ENCODE data around the gene ZNF592.

The ZNF592 gene

GRCh38 chr15:84824260-84825007, 76.0 kb downstream of the ZNF592 start:
- Histone ChIP-seq H3K27ac (ENCODE audit: insufficient read depth, low read length, poor library complexity, severe bottlenecking) (no peak overlapping the region), H3K4me3 (ENCODE audit: insufficient read depth, low read depth, low read length, poor library complexity, severe bottlenecking) (no peak overlapping the region), H3K9me3 (ENCODE audit: control insufficient read depth, low read length) (no peaks in the 10 kb centered on the region), H3K36me3 (ENCODE audit: control insufficient read depth, insufficient read depth, low read length) (no peaks in the 10 kb centered on the region), H3K4me1 (ENCODE audit: control insufficient read depth, insufficient read depth, low read length, poor library complexity, severe bottlenecking) (no peaks in the 10 kb centered on the region), H3K27me3 (replicated peaks; ENCODE audit: control insufficient read depth, insufficient read depth, low read length, poor library complexity, severe bottlenecking) (no peaks in the 10 kb centered on the region)
- no peak for DNase-seq

DNA sequence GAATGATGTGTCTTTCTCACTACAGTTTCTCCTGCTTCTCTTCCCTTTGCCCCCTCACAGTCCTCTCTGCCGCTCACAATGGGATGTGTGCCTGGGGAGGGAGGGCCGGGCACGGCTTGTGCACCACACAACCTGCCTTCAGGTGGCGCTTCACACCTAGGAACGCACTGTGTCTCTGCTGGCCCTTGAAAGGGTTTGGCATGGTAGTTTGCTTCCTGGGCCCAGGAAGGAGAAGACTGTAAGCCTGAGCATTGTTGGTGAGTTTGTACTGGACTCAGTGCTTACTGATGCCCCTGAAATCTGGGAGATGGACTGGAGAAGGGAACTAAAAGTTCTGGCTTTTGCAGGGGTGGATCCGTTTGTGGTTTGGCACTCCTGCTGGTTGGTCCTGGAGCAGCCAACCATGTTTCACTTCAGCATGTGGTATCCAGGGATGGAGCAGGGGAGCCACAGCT, 78.0 kb downstream of the ZNF592 start:
- H3K36me3 ChIP-seq (ENCODE audit: control insufficient read depth, insufficient read depth, low read length) = no peaks in the 10 kb centered on the region
- H3K4me3 ChIP-seq (ENCODE audit: insufficient read depth, low read depth, low read length, poor library complexity, severe bottlenecking) = no peak overlapping the region
- H3K9me3 ChIP-seq (ENCODE audit: control insufficient read depth, low read length) = no peaks in the 10 kb centered on the region
- H3K4me1 ChIP-seq (ENCODE audit: control insufficient read depth, insufficient read depth, low read length, poor library complexity, severe bottlenecking) = no peaks in the 10 kb centered on the region
- H3K27me3 ChIP-seq (replicated peaks; ENCODE audit: control insufficient read depth, insufficient read depth, low read length, poor library complexity, severe bottlenecking) = no peaks in the 10 kb centered on the region
- H3K27ac ChIP-seq (ENCODE audit: insufficient read depth, low read length, poor library complexity, severe bottlenecking) = no peak overlapping the region
- no peak for DNase-seq

- no peaks in the 10 kb centered on the region for H3K27me3 ChIP-seq (replicated peaks; ENCODE audit: control insufficient read depth, insufficient read depth, low read length, poor library complexity, severe bottlenecking)
Measured at GRCh38 chr15:84827246-84827645, 78.9 kb downstream of the ZNF592 start.

GRCh38 chr15:84828086-84828908, 79.9 kb downstream of the ZNF592 start:
- no peaks in the 10 kb centered on the region for H3K36me3 ChIP-seq (ENCODE audit: control insufficient read depth, insufficient read depth, low read length)
- H3K27me3 ChIP-seq (replicated peaks; ENCODE audit: control insufficient read depth, insufficient read depth, low read length, poor library complexity, severe bottlenecking) = no peaks in the 10 kb centered on the region
- no peak for DNase-seq
- no peak overlapping the region for H3K4me3 ChIP-seq (ENCODE audit: insufficient read depth, low read depth, low read length, poor library complexity, severe bottlenecking)
- H3K27ac ChIP-seq (ENCODE audit: insufficient read depth, low read length, poor library complexity, severe bottlenecking) = no peak overlapping the region
- H3K4me1 ChIP-seq (ENCODE audit: control insufficient read depth, insufficient read depth, low read length, poor library complexity, severe bottlenecking) = no peaks in the 10 kb centered on the region
- no peaks in the 10 kb centered on the region for H3K9me3 ChIP-seq (ENCODE audit: control insufficient read depth, low read length)

More at GRCh38 chr15:84827246-84827645, 78.9 kb downstream of the ZNF592 start:
- Histone ChIP-seq H3K4me3 (ENCODE audit: insufficient read depth, low read depth, low read length, poor library complexity, severe bottlenecking) (no peak overlapping the region), H3K36me3 (ENCODE audit: control insufficient read depth, insufficient read depth, low read length) (no peaks in the 10 kb centered on the region), H3K27ac (ENCODE audit: insufficient read depth, low read length, poor library complexity, severe bottlenecking) (no peak overlapping the region), H3K4me1 (ENCODE audit: control insufficient read depth, insufficient read depth, low read length, poor library complexity, severe bottlenecking) (no peaks in the 10 kb centered on the region), H3K9me3 (ENCODE audit: control insufficient read depth, low read length) (no peaks in the 10 kb centered on the region)
- DNase-seq = no peak

DNA sequence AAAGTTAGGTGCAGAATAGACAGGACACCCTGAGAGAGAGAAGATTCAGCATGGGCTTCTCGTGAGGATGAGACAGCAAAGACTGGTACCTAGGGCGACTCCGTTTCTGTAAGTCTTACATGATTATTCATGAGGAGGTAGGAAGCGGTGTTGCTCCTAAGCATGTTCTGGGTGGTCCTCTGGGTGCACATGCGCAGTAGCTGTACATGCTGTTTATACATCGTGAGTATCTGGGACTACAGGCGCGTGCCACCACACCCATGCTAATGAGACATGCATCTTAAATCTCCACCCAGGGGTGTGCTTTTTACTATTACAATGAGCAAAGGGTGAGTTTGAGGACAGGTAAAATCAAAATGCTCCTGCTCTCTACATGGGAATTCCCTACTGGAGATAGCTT, 81.0 kb downstream of the ZNF592 start:
- no peak for DNase-seq
- Histone ChIP-seq H3K9me3 (ENCODE audit: control insufficient read depth, low read length) (no peaks in the 10 kb centered on the region), H3K4me3 (ENCODE audit: insufficient read depth, low read depth, low read length, poor library complexity, severe bottlenecking) (no peak overlapping the region), H3K36me3 (ENCODE audit: control insufficient read depth, insufficient read depth, low read length) (no peaks in the 10 kb centered on the region), H3K27me3 (replicated peaks; ENCODE audit: control insufficient read depth, insufficient read depth, low read length, poor library complexity, severe bottlenecking) (no peaks in the 10 kb centered on the region), H3K4me1 (ENCODE audit: control insufficient read depth, insufficient read depth, low read length, poor library complexity, severe bottlenecking) (no peaks in the 10 kb centered on the region), H3K27ac (ENCODE audit: insufficient read depth, low read length, poor library complexity, severe bottlenecking) (no peak overlapping the region)

- no peak for DNase-seq
- Histone ChIP-seq H3K27ac (ENCODE audit: insufficient read depth, low read length, poor library complexity, severe bottlenecking) (no peak overlapping the region), H3K27me3 (replicated peaks; ENCODE audit: control insufficient read depth, insufficient read depth, low read length, poor library complexity, severe bottlenecking) (no peaks in the 10 kb centered on the region), H3K36me3 (ENCODE audit: control insufficient read depth, insufficient read depth, low read length) (no peaks in the 10 kb centered on the region), H3K4me3 (ENCODE audit: insufficient read depth, low read depth, low read length, poor library complexity, severe bottlenecking) (no peak overlapping the region), H3K9me3 (ENCODE audit: control insufficient read depth, low read length) (no peaks in the 10 kb centered on the region), H3K4me1 (ENCODE audit: control insufficient read depth, insufficient read depth, low read length, poor library complexity, severe bottlenecking) (no peaks in the 10 kb centered on the region)
Measured at GRCh38 chr15:84830036-84830435, 81.6 kb downstream of the ZNF592 start.

- no peak overlapping the region for H3K4me3 ChIP-seq (ENCODE audit: insufficient read depth, low read depth, low read length, poor library complexity, severe bottlenecking)
- H3K27me3 ChIP-seq (replicated peaks; ENCODE audit: control insufficient read depth, insufficient read depth, low read length, poor library complexity, severe bottlenecking) = no peaks in the 10 kb centered on the region
- H3K27ac ChIP-seq (ENCODE audit: insufficient read depth, low read length, poor library complexity, severe bottlenecking) = no peak overlapping the region
- no peaks in the 10 kb centered on the region for H3K4me1 ChIP-seq (ENCODE audit: control insufficient read depth, insufficient read depth, low read length, poor library complexity, severe bottlenecking)
- no peak for DNase-seq
- no peaks in the 10 kb centered on the region for H3K9me3 ChIP-seq (ENCODE audit: control insufficient read depth, low read length)
- no peaks in the 10 kb centered on the region for H3K36me3 ChIP-seq (ENCODE audit: control insufficient read depth, insufficient read depth, low read length)
Measured at GRCh38 chr15:84831028-84831427, 82.6 kb downstream of the ZNF592 start.

- DNase-seq = no peak
- Histone ChIP-seq H3K9me3 (ENCODE audit: control insufficient read depth, low read length) (no peaks in the 10 kb centered on the region), H3K4me3 (ENCODE audit: insufficient read depth, low read depth, low read length, poor library complexity, severe bottlenecking) (no peak overlapping the region), H3K36me3 (ENCODE audit: control insufficient read depth, insufficient read depth, low read length) (no peaks in the 10 kb centered on the region), H3K4me1 (ENCODE audit: control insufficient read depth, insufficient read depth, low read length, poor library complexity, severe bottlenecking) (no peaks in the 10 kb centered on the region), H3K27ac (ENCODE audit: insufficient read depth, low read length, poor library complexity, severe bottlenecking) (no peak overlapping the region), H3K27me3 (replicated peaks; ENCODE audit: control insufficient read depth, insufficient read depth, low read length, poor library complexity, severe bottlenecking) (no peaks in the 10 kb centered on the region)
Measured at GRCh38 chr15:84831613-84832012, 83.2 kb downstream of the ZNF592 start.

DNA sequence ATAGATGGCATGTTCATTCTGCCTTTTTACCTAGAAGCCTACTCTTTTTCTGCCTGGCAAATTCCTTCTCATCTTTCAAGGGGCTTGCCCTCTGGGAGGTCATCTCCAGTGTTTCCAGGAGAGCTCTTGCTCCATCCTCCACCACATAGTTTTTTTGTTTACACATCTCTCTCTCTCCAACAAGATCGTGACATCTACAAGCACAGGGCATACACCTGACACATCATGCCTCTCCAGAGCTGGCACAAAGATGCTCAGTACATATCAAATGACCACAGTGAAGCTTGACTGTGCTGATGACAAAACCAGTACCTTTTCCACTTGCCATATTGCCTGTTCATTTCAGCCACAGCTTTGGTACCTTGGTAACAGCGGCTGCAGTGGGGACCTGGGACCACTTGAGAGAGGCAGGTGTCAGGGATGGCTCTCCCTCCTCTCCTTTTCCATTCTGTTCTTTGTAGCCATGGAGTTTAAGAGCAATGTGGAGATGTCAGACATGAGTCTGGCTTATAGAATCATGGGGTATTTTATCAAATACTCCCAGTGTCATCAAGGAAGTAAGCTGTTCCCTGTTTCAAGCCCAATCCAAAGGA, 84.2 kb downstream of the ZNF592 start:
- DNase-seq = no peak
- no peak overlapping the region for H3K4me3 ChIP-seq (ENCODE audit: insufficient read depth, low read depth, low read length, poor library complexity, severe bottlenecking)
- no peaks in the 10 kb centered on the region for H3K36me3 ChIP-seq (ENCODE audit: control insufficient read depth, insufficient read depth, low read length)
- no peaks in the 10 kb centered on the region for H3K4me1 ChIP-seq (ENCODE audit: control insufficient read depth, insufficient read depth, low read length, poor library complexity, severe bottlenecking)
- no peak overlapping the region for H3K27ac ChIP-seq (ENCODE audit: insufficient read depth, low read length, poor library complexity, severe bottlenecking)
- no peaks in the 10 kb centered on the region for H3K9me3 ChIP-seq (ENCODE audit: control insufficient read depth, low read length)
- H3K27me3 ChIP-seq (replicated peaks; ENCODE audit: control insufficient read depth, insufficient read depth, low read length, poor library complexity, severe bottlenecking) = no peaks in the 10 kb centered on the region
